ENCODE data around the gene TMEM107.

The TMEM107 gene

GRCh38 chr17:8159459-8160223, 16.5 kb downstream of the TMEM107 start:
- Histone ChIP-seq H3K4me3 (ENCODE audit: low read depth, low read length) (no peak overlapping the region), H3K4me1 (peaks cover 7% of the 10 kb centered on the region), H3K9me3 (no peaks in the 10 kb centered on the region), H3K27me3 (no peaks in the 10 kb centered on the region), H3K36me3 (peaks cover 6% of the 10 kb centered on the region)
- no peak for TF ChIP-seq CTCF (IDR thresholded peaks at IDR 0.05; ENCODE audit: low read depth, low read length)
- no peak for DNase-seq

GRCh38 chr17:8159032-8159400, 17.2 kb downstream of the TMEM107 start:
- Histone ChIP-seq H3K4me3 (ENCODE audit: low read depth, low read length) (no peak overlapping the region), H3K27me3 (no peaks in the 10 kb centered on the region), H3K36me3 (peaks cover 6% of the 10 kb centered on the region), H3K9me3 (no peaks in the 10 kb centered on the region), H3K4me1 (peaks cover 6% of the 10 kb centered on the region)
- TF ChIP-seq CTCF (IDR thresholded peaks at IDR 0.05; ENCODE audit: low read depth, low read length) = no peak
- no peak for DNase-seq

GRCh38 chr17:8158267-8159031, 17.7 kb downstream of the TMEM107 start:
- no peaks in the 10 kb centered on the region for H3K27me3 ChIP-seq
- no peak overlapping the region for H3K4me3 ChIP-seq (ENCODE audit: low read depth, low read length)
- peak; percentile 80 for DNase-seq
- H3K9me3 ChIP-seq = no peaks in the 10 kb centered on the region
- peaks cover 6% of the 10 kb centered on the region for H3K4me1 ChIP-seq
- TF ChIP-seq CTCF (IDR thresholded peaks at IDR 0.05; ENCODE audit: low read depth, low read length) = peak; percentile 66
- peaks cover 6% of the 10 kb centered on the region for H3K36me3 ChIP-seq

GRCh38 chr17:8156246-8156992, 19.8 kb downstream of the TMEM107 start:
- H3K4me1 ChIP-seq = peaks cover 9% of the 10 kb centered on the region; the same call in 1 of the 2 replicates
- H3K36me3 ChIP-seq = peaks cover 6% of the 10 kb centered on the region; the same call in 1 of the 2 replicates
- H3K27me3 ChIP-seq = no peaks in the 10 kb centered on the region
- DNase-seq = peak; percentile 97
- no peaks in the 10 kb centered on the region for H3K9me3 ChIP-seq
- no peak for TF ChIP-seq CTCF (IDR thresholded peaks at IDR 0.05; ENCODE audit: low read depth, low read length)
- peak overlapping the region; percentile 61 for H3K4me3 ChIP-seq (ENCODE audit: low read depth, low read length)

- Histone ChIP-seq H3K4me1 (peaks cover 9% of the 10 kb centered on the region; the same call in 1 of the 2 replicates), H3K4me3 (ENCODE audit: low read depth, low read length) (peak overlapping the region; percentile 61), H3K27me3 (no peaks in the 10 kb centered on the region), H3K9me3 (no peaks in the 10 kb centered on the region), H3K36me3 (peaks cover 6% of the 10 kb centered on the region; the same call in 1 of the 2 replicates)
- DNase-seq = no peak
- TF ChIP-seq CTCF (IDR thresholded peaks at IDR 0.05; ENCODE audit: low read depth, low read length) = no peak
These were observed 20.3 kb downstream of the TMEM107 start for GRCh38 chr17:8155996-8156245.

Measured in BE2C (cell line).